Measurements from ENCODE around the gene MSH4.
A peak's percentile ranks its signal among the peaks of the same experiment; 100 is the strongest.
"Not testable (repeated sequence)": the region's sequence is repeated elsewhere in the genome, so short reads cannot be mapped to it uniquely, and the experiment has no call there.

The MSH4 gene

DNA sequence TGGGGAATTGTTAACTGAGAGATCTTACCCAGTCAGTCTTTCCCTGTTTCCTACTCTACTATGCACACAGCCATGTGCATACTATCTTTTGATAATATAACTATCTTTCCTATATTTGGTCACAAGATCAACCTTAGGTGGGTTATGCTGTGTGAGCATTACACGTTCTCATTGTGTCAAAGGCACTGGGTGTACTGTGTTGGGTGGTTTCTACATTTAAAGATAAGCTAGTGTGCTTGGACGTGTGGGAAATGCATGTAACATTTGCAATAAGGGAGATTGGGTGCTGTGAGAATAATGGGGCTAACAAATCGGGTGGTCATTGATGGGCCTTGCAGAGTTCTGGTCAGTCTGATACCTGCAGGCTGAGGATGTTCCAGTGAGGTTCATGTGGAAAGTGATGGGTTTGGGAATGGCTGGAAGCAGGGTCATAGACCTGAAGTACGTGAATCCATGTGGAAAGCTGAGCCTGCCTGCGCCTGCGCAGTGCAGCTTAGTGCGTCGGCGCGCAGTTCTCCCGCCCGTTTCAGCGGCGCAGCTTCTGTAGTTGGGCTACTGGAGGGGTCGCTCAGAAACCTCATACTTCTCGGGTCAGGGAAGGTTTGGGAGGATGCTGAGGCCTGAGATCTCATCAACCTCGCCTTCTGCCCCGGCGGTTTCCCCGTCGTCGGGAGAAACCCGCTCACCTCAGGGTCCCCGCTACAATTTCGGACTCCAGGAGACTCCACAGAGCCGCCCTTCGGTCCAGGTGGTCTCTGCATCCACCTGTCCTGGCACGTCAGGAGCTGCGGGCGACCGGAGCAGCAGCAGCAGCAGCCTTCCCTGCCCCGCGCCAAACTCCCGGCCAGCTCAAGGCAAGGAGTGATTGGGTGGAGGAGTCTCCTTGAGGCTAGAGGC, at the start of gene MSH4:
Gene MSH4 (plus strand): TSS at position 507 of the 897 bp plus-strand sequence. CDS start 104 bp downstream, at position 611.
- no peak for DNase-seq

DNA sequence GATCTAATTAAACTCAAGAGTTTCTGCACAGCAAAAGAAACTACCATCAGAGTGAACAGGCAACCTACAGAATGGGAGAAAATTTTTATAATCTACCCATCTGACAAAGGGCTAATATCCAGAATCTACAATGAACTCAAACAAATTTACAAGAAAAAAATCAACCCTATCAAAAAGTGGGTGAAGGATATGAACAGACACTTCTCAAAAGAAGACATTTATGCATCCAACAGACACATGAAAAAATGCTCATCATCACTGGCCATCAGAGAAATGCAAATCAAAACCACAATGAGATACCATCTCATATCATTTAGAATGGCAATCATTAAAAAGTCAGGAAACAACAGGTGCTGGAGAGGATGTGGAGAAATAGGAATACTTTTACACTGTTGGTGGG, 39.5 kb upstream of the MSH4 start:
- not testable (repeated sequence) for DNase-seq

DNA sequence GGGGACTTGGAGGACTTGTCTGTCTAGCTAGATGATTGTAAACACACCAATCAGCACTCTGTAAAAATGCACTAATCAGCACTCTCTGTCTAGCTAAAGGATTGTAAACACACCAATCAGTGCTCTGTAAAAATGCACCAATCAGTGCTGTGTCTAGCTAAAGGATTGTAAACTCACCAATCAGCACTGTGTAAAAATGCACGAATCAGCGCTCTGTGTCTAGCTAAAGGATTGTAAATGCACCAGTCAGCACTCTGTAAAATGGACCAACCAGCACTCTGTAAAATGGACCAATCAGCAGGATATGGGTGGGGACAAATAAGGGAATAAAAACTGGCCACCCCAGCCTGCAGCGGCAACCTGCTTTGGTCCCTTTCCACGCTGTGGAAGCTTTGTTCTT, 38.1 kb upstream of the MSH4 start:
- DNase-seq, result not testable (repeated sequence)

DNA sequence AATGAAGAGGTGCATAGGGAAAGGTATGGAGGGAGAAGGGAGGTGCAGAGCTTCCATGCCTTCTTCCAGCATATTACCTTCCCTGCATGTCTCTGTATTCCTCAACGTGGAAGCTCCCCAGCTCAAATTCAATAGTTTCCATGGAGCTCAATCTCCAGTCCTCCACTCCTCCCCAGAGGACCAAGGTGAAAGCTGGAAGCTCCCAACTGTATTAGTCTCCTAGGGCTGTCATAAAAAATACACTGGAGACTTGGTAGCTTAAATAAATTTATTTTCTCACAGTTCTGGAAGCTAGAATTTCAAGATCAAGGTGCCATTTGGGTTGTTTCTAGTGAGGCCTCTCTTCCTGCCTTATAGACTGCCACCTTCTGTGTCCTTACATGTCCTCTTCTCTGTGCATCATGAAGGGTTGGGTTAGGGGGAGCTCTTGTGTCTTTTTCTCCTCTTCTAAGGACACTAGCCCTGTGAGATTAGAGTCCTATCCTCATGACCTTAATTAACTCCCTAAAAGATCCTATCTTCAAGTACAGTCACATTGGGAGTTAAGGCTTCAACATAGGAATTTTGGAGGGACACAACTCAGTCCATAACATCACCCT, 32.5 kb upstream of the MSH4 start:
- DNase-seq, result no peak

DNA sequence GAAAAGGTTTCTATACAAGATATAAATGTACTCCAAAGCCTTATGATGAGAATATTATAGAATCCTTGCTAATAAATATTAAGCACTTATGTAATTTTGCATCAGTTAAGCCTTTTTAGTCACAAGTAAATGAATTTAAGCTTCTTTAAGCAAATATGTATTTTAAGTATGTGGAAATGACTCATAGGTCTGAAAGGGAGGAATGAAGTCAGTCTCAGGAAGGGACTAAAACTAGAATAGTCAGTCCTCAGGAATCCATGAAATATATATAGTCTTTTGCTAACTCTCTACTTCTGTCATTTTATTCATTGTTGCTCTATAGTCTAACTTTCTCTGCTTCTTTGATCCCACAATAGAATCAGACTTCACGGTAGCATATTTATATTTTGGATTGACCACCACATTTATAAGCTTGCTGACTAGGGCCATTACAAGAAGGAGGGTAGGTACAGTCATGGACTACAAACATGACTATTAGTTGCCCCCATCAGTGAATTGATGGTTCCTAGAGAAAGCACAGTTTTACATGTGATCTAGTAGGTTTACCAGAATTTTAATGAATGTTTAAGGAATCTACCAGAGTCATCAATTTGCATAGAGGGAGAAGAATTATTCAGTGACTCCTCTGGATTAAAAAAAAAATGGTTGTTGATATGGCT, 30.9 kb upstream of the MSH4 start:
- DNase-seq, result no peak

DNA sequence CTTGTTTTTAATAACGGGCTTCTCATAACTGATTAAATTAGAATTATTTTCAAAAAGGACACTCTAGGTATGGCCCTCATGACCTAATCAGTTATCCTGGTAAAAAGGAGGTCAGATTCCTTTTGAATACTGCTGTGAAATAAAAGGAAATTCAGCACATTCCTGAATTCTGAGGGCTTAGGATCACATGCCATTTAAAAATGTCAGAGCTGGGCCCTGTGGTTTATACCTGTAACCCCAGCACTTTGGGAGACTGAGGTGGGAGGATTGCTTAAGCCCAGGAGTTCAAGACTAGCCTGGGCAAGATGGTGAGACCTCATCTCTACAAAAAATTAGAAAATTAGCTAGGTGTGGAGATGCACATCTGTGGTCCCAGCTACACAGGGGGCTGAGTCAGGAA, 28.7 kb upstream of the MSH4 start:
- no peak for DNase-seq

DNA sequence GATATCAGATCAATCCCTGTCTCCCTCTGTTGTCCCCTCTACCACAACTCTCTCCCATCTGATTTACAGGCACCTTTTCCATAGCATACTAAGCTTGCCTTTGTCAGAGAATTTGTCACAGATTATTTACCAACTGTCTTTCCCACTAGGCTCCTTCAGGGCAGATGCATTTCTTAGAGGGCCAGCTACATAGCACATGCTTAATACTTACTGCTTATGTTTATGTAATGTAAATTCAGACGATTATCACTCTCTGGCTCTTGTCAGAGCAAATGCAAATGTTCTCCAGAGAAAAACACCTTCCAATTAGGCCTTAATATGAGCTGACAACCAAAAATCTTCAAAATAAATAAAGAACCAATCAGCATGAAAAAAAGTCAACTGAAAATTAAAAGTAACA, 25.9 kb upstream of the MSH4 start:
- no peak for DNase-seq

DNA sequence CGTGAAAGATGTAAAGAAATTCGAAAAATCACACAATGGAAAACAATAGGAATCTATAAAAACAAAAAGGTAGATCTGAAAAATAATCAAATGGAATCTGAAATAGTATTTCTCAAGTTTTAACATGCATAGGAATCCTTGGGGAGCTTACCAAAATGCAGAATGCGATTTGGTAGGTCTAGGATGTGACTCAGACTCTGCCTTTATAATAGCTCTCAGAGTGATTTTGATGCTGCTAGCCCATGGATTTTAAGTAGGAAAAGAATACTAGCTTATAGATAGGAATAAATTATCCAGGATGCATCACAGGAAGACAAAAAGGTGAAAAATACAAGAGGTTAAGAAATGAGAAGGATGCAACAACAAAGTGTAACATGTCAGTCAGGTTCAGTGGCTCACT, 24.7 kb upstream of the MSH4 start:
- no peak for DNase-seq

DNA sequence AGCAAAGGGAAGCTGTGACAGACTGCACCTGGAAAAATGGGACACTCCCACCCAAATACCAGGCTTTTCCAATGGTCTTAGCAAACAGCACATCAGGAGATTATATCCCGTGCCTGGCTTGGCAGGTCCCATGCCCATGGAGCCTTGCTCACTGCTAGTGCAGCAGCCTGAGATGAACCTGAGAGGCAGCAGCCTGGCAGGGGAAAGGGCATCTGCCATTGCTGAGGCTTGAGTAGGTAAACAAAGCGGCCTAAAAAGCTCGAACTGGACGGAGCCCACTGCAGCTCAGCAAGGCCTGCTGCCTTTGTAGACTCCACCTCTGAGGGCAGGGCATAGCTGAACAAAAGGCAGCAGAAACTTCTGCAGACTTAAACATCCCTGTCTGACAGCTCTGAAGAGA, 18.9 kb upstream of the MSH4 start:
- not testable (repeated sequence) for DNase-seq

DNA sequence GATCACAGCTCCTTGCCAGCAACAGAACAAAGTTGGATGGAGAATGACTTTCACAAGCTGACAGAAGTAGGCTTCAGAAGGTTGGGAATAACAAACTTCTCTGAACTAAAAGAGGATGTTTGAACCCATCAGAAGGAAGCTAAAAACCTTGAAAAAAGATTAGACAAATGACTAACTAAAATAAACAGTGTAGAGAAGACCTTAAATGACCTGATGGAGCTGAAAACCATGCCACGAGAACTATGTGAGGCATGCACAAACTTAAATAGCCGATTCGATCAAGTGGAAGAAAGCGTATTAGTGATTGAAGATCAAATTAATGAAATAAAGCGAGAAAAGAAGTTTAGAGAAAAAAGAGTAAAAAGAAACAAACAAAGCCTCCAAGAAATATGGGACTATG, 18.0 kb upstream of the MSH4 start:
- DNase-seq, result not testable (repeated sequence)

DNA sequence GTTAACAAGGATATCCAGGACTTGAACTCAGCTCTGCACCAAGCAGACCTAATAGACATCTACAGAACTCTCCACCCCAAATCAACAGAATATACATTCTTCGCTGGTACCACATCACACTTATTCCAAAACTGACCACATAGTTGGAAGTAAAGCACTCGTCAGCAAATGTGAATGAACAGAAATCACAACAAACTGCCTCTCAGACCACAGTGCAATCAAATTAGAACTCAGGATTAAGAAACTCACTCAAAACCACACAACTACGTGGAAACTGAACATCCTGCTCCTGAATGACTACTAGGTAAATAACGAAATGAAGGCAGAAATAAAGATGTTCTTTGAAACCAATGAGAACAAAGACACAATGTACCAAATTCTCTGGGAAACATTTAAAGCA, 16.5 kb upstream of the MSH4 start:
- not testable (repeated sequence) for DNase-seq

DNA sequence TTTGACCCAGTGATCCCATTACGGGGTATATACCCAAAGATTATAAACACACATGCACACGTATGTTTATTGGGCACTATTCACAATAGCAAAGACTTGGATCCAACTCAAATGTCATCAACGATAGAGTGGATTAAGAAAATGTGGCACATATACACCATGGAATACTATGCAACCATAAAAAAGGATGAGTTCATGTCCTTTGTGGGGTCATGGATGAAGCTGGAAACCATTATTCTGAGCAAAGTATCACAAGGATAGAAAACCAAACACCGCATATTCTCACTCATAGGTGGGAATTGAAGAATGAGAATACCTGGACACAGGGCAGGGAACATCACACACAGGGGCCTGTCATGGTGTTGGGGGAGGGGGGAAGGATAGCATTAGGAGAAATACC, 12.8 kb upstream of the MSH4 start:
- not testable (repeated sequence) for DNase-seq

DNA sequence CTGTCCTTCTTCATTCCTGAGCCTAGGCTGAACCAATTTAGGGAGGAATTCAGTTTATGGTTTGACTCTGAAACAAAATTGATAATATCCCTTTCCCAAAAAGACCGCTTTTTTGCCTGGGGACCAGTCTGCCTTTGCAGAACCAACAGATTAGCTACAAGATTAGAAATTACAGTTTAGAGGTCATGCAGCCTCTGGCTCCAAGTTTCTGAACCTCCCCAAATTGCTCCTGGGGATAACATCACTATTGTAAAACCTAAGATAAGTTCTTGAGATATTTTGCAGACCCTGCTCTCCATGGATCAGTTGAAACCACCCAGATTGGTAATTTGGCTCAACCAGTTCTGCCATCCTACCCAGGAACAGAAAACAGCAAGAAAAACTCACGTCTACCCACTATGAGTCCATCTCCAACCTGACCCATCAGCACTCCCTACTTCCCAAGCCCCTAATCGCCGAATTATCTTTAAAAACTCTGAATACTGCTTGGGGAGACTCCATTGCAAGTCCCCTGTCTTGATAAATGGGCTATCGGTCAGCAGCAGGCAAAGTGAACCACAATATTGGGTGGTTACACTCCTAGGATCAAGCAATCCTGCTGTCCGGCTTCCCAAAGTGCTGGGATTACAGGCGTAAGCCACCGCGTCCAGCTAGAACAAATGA, 11.2 kb upstream of the MSH4 start:
- no peak for DNase-seq

DNA sequence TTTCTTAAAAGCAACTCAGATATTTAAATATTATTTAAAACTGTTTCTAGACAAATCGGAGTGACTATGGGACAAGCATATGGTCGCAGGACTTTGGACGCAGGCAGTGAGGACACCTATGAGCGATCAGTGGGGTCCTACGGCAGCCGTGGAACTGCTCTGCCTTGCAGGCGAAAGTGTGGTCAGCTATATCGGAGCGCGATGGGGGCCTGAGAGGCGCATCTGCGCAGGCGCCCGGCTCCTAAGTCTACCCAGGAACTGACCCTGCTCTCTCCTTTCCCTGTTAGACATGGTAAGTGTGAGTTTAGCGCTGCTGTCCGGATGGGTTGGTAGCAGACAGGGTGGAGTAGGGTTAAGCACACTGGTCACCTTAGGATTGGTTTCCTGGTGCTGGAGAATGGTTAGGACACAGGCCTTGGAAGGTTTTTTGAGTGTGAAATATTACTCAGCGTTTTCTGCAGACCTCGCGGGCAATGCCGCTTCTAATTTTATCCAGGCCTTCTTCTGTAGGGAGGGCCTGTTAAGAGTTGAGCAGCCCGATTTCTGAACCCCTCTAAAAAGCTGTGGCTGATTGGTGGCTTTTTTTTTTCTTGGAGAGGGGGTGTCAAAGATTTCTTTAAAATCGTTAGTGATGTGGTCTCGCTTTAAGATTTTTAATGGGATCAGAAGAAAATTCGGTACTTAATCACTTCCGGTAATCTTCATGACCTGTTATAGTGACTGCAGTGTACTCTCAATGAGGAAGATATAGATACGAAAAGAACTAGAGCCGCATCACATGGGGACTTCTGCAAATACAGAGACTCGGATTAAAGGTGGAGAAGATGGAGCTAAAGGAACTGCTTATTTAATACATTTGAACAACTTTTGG, 10.5 kb upstream of the MSH4 start, which contains the start of gene RABGGTB:
Gene RABGGTB (plus strand): TSS at position 274 of the 871 bp plus-strand sequence. CDS start 16 bp downstream, at position 290.
- peak; percentile 74 to 96 for DNase-seq

DNA sequence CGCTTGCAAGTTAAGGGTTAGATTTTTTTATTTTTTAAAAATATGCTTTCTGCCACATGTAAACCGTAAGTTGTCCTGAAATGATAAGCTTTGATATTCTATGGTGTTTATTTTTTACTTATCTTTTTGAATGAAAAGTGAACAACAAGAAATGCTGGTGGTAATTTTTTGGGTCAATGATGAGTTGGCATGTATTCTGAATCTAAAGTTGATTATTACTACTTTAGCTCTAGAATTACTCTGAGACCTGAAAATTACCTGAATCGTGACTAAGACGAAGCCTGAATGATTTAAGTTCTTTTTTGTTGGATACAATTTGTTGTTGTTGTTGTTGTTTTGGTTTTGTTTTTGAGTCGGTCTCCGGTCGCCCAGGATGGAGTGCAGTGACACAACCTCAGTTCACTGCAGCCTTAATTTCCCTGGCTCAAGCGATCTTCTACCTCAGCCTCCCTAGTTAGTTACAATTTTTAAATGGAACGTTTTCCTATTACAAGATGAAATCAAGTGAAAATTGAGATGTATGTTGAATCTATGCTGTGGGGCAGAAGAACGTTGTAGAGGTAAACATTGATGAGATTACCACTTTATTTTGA, 9.7 kb upstream of the MSH4 start:
- no peak for DNase-seq

DNA sequence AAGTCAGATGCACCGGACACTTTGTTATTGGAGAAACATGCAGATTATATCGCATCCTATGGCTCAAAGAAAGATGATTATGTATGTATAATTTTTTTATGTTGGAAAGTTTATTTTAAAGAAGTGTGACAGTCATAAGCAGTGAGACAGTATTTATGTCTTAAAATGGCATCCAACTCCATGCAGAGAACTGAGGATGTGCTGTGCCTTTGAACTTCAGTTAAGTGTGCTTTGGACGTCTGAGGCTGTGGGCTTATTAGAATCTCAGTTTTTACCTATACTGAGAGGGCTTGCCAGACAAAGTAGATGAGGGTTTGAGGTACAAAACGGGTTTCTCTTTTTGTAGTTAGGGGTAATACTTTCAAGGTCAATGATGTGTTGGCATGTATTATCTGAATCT, 9.2 kb upstream of the MSH4 start:
- DNase-seq, result no peak

DNA sequence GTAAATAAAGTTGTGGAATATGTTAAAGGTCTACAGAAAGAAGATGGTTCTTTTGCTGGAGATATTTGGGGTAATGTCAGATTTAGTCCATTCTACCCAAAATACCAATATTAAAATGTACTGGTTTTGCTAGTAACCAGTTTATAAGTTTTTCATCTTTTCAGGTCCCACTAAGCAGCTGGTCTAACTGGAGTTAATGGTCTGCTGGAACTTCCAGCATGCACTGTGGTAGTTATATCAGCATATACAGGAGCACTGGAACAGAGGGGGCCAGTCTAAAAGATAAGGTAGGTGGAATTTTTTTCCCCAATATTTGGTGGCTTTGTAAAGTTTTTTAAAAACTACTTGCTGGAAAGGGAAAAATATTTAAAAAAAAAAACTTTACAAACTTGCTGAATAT, 6.7 kb upstream of the MSH4 start:
- no peak for DNase-seq

DNA sequence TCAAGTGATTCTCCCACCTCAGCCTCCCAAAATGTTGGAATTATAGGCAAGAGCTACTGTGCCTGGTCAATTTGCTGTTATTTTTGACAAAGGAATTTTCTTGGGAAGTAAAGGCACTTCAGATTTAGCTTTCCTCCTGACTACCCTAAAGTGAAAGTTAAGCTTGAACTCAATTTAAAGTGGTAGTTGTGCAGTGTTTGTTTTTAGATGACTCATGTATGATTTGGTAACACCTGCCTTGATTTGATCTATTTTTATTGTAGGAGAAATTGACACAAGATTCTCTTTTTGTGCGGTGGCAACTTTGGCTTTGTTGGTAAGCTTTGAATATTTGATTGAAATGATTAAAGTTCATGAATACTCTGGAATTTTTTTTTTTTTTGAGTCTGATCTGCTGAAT, 5.7 kb upstream of the MSH4 start:
- DNase-seq, result no peak

DNA sequence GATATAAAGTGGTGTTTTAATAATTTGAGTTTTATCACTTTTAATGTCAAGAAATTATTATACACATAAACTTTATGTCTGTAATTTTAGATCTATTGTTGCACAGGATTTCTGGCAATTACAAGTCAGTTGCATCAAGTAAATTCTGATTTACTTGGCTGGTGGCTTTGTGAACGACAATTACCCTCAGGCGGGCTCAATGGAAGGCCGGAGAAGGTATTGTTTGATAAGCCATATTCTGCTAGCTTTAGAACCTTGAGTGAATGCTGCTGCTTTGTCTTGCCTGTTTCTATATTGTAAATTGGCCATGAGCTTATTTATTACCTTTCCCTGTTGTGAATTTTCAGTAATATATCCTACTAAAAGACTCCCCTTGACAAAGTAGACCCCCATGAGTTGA, 4.6 kb upstream of the MSH4 start:
- DNase-seq, result no peak

DNA sequence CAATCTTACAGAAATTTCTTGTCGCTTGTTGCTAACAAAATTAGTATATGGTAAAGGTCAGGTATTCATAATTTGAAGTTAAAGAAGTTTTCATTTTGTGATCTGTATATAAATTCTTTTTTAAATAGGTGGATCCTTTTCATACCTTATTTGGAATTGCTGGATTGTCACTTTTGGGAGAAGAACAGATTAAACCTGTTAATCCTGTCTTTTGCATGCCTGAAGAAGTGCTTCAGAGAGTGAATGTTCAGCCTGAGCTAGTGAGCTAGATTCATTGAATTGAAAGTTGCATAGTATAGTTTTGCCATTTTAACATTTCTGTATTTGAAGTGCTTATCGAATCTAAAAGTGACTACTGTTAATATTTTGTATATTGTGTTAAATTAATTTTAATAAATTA, 2.3 kb upstream of the MSH4 start:
- no peak for DNase-seq

DNA sequence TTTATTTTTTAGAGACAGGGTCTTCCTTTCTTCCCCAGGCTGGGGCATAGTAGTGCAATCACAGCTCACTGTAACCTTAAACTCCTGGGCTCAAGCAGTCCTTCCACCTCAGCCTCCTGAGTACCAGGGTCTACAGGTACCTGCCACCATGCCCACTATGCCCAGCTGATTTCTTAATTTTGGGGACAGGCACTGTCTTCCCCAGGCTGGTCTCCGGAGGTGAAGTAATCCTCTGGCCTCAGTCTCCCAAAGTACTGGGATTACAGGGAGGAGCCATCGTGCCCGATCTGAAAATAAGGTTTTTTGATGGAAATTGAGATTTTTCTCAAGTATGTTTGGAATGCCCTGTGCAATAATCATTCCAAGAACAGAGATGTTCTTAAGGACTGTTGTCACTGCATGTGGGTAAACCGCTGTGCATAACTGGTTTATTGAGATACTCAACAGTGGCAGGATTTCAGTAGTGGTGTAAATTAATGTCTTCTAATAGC, 934 bp upstream of the MSH4 start:
- no peak for DNase-seq

DNA sequence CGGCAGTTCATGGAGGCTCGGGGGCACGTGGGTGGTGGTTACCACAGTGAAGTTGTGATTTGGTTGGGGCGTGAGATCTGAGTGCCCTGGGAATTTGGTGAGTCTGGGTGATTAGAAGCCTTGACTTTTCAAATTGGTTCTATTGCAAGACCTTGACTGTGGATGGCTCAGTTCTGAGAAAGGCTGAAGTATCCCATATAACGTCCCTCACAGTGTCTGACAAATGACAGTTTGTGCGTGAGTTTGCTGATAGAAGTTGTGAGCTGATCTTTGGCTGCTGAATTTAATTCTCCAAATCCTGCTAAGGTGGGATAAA, 549 bp downstream of the MSH4 start:
- no peak for DNase-seq

Measured in bone marrow (tissue), 2 donors.